SK-N-SH (cell line): ENCODE results near the gene PEX3.

ENCODE experiments used
- EP300 ChIP-seq, 2 experiments: IDR thresholded peaks; 2 replicates each; pipeline versions ENCODE4 v1.4.0 to v1.6.1; 2012; ENCODE audit warnings: borderline replicate concordance in 1 of 2, low read depth in 1 of 2, low read length in 1 of 2
- FOXM1 ChIP-seq: IDR thresholded peaks from 2 replicates; pipeline ENCODE4 v1.4.0; 2012; ENCODE audit warnings: low read depth, mild to moderate bottlenecking
- POLR2AphosphoS5 ChIP-seq: IDR thresholded peaks from 2 replicates; pipeline ENCODE4 v1.6.1; 2012; ENCODE audit warnings: low read depth, low read length
- RFX5 ChIP-seq: IDR thresholded peaks from 2 replicates; pipeline ENCODE4 v1.6.1; 2012; ENCODE audit warnings: mild to moderate bottlenecking, improper control_type of control experiment, low read length
- YY1 ChIP-seq: IDR thresholded peaks from 2 replicates; pipeline ENCODE4 v1.4.0; 2012; ENCODE audit warnings: low read depth, mild to moderate bottlenecking
- TF ChIP-seq, protein P1 (sequence below): fragments of 200-600 bp; sonication (generic); IDR thresholded peaks from 2 replicates; pipeline ENCODE4 v1.6.1; 2017; ENCODE audit warnings: antibody characterized with exemption, mild to moderate bottlenecking, moderate library complexity

DNA sequence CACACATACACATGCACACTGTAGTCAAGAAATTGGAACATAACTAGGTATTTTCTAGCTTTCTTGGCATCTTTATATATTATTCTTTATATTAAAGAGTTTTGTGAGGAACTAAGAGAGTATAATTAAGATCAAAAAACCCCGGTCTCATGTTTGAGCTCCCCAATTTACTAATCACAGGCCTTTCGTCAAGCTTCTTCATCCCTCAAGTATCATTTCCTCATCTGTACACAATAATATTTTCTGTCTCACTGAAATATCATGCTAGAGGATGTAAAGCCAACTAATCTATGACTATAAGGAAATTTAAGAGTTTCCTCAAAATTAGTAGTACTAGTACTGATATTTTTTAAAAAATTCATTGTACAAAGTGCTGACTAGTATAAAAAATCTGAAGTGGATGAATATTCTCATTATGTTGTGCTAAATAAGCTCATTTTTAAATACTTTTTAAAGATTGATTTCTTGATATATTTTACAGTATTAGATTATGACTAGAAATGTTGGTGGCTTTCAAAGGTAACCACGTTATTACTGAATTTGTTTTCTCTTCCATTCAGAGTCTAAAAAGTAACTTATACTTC is 28.0 kb downstream of the PEX3 start:
- no peak for TF ChIP-seq EP300 (IDR thresholded peaks at IDR 0.05; ENCODE audit: borderline replicate concordance in 1 of 2, low read depth in 1 of 2, low read length in 1 of 2)
- no peak for TF ChIP-seq RFX5
- TF ChIP-seq, protein P1, sequence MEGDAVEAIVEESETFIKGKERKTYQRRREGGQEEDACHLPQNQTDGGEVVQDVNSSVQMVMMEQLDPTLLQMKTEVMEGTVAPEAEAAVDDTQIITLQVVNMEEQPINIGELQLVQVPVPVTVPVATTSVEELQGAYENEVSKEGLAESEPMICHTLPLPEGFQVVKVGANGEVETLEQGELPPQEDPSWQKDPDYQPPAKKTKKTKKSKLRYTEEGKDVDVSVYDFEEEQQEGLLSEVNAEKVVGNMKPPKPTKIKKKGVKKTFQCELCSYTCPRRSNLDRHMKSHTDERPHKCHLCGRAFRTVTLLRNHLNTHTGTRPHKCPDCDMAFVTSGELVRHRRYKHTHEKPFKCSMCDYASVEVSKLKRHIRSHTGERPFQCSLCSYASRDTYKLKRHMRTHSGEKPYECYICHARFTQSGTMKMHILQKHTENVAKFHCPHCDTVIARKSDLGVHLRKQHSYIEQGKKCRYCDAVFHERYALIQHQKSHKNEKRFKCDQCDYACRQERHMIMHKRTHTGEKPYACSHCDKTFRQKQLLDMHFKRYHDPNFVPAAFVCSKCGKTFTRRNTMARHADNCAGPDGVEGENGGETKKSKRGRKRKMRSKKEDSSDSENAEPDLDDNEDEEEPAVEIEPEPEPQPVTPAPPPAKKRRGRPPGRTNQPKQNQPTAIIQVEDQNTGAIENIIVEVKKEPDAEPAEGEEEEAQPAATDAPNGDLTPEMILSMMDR, result no peak
- TF ChIP-seq YY1, result no peak
- no peak for TF ChIP-seq POLR2AphosphoS5
- no peak for TF ChIP-seq FOXM1
